GM19372 (cell line): Measurements from ENCODE around the gene USH2A.

Experiments used
- ATAC-seq: cut with Tn5 transposase; IDR thresholded peaks from one replicate; pipeline ENCODE4 v1.9.1; 2021; ENCODE audit warnings: mild to moderate bottlenecking, low read depth, moderate library complexity; ENCODE audit not compliant: unreplicated experiment

Gene USH2A

DNA sequence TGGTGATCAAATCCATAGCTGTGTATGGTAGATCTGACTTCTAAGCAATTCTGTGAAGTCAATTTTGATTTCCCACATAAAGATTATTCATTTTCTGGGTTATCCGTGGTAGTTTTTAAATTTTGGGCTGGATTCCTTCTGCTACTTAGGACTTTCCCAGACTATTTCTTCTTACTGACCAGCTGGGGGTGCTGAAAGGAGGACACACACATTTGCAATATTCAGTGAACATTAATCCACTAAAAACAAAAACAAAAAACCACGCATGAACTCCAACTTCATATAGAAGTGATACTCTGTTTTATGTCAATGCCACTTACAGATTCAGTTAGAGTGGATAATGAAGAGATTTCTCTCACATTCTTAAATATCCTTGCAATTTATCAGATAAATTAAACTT is 750.8 kb downstream of the USH2A start:
- no peak for ATAC-seq

DNA sequence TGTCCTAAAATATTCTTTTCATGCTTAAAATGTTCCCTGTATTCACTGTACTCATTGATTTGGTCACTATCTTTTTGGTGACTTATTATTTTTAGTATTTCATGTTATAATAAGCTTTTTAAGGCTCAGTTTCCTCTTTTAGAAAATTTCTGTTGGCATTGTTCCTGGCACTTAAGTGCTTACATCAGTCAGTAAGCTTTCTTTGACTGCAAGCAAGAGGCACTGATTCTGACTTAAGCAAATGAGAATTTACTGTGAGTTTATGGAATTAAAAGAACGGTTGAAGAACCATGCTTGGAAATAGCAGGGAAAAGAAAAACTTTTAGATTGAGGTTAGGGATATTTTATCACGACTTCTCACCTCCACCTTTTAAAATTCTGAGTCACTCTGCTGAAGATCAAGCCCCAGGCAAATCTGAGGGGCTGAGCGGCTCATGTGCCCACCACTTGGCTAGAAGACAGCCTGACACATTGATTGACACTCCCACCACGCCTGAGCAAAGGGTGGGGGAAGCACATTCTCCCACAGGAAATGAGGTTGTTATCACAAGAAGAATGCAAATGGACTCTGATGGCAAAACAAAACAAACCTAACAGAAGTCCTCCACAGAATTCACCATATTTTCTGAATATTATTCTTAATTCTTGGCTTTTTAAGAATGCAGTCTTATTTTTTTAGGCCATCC is 753.3 kb downstream of the USH2A start:
- no peak for ATAC-seq

DNA sequence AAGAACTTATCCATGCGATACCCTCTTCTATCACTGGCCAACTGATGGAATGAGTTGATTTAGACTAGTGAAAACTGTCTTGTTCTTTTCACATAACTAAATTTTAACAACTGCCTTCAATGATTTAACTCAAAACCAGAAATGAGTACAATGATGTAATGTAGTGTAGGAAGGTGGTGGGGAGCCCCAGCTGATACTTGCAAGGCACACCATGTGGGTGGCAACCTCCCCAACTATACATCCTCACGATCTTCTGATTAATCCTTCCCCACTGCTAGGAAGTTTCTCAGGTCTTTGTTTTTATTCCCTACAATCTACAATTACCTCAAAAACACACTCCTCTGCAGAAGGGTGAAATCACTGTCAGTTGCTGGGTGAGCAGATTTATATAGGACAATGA is 755.5 kb downstream of the USH2A start:
- no peak for ATAC-seq

DNA sequence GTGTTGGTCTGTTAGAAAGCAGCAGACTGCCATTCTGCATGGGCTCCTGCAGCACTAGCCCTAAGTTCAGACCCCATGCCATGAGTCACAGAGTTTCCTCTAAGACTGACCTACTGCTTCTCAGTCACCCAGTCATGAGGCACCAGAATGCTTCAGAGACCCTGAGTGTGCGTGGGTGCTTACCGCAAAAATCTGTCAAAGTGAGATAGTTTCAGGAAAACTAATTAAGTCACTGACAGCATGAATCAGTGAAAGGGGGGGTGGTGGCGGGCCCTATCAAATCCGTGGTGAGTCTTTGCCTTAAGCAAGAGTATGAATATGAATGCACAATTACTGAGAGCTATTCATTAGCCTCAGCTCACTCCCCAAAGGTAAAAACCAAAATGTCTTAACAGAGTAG is 758.0 kb downstream of the USH2A start:
- ATAC-seq: no peak

DNA sequence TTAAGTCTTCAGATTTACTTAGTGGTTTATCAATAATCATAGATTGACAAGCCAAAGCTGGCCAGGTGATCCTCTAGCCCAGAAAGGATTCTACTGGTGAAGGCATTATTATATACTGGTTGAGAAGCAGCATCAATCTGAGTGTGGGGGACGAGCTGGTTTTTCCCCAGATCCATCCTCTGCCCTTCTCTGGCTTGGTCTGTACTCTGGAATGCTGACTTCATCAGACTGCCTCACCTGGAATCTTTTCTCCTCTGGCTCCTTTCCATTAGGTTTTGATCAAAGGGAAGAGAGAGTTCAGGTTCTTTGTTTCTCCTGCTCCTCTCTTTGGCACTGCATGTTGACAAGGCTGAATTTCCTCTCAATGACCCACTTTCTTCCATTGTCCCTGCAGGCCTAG is 762.2 kb downstream of the USH2A start:
- ATAC-seq: no peak

DNA sequence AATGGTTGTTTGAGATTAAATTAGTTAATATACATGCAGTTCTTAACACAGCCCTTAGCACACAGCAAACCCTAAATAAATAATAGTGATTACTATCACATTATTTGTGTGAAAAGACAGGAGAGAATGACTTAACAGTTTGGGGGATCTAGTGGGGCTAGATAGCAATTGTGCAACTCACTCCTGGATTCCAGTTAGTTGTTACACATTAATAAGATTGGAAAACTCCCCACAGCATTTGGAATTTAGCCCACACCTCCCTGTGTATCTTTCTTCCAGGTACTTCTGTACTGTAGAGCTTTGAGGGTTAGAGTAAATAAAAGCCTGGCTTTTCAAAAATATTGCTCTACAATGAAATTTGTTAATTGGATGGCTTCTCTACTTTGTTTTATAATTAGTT is 763.0 kb downstream of the USH2A start:
- ATAC-seq: no peak

DNA sequence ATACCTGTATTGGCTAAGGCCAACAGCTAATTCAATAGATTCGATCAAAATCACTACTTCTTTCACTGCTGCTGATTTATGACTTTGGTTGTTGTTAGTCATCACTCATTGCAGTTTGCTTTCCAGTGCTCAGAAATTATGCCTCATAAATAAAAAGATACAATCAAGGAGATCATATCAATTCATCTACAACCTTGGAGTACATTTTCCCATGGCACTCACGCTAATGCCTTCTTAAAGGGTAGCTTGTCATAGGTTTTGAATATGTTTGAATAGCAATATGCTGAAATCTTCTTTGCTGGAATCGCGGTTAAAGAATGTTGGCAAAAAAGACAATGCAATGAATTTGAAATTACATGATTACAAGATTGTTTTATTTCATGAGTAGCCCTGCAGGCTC is 766.2 kb downstream of the USH2A start:
- ATAC-seq: no peak

DNA sequence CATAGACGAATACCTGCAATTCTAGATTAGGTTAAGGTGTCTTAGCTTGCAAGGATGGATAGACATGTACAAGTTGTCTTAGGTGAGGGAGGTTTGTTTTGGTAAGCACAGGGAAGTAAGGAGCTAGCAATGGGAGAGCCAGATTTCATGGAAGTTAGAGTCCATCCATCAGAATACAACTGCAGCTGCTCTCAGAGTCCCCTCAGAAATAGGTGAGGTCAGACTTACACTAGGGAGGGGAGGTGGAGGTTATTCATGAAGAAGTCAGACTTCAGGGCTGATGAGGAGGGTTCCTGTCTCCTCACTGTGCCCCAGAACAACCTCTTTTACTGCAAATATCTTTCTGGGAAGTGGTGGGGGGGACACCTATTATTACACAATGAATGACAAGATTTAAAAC is 770.9 kb downstream of the USH2A start:
- ATAC-seq: no peak

DNA sequence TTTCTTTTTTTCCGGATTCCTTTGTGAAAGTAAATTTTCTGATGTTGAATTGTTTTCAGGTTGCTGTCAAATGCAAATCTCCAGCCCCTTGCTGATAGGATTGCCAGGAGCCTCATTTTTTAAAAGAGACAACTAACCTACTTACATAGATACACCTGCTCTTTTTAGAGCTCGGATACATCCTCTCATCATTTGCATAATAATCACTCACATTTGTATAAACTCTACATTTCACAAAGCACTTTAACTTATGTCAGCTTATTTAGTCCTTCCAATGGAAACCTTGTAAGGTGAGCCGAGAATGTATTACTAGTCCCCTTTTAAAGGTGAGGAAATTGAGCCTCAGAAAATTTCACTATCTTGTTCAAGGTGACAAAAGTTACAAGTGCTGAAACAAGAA is 771.4 kb downstream of the USH2A start:
- ATAC-seq: no peak

DNA sequence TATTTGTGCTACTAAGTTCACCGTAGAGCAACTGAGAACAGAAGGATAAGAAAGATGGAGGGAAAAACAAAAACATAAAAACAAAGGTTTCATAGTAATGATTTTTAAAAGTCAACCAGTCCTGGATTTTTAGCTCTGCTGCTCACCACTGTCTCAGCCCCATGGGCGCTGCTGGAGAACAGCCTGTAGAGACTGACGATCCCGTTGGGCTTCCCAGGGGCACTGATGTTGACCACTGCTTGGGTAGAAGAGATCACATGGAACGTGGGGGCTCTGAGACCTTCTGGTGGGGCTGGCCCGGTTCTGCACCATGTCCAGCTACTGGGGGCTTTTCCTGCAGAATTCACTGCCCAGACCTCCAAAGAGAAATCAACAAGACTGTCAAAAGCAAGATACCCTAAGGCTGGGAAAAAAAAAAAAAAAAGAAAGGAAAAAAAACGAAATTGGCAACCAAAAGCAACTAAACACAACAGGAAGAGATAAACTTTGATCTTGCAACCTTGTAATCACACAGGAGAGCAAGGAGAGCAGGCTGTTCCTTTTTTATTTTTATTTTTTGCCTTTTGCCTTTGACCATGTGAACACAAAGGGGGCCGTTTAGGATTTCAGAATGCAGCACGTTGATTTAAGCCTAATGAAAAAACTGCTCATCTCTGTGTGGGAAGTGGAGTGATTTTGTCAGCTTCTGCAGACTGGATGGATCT is 772.6 kb downstream of the USH2A start:
- ATAC-seq: no peak

DNA sequence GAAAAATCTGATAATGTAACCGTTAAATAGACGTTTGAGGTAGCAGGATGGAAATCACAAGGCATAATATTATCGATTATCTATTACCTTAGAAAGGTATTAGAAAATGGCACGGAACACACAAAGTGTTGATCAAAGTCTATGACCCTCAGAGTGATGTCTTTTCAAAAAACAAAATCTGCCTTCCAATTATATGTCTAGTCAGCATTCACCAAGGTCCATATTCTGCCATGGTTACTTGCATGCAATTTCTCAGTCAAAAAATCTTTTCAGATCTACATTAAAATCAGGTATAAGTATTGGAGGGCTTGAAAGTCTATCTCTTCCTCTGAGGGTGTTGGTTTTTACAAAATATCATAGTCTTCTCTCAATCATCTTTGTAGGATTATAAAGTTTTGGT is 774.3 kb downstream of the USH2A start:
- no peak for ATAC-seq

DNA sequence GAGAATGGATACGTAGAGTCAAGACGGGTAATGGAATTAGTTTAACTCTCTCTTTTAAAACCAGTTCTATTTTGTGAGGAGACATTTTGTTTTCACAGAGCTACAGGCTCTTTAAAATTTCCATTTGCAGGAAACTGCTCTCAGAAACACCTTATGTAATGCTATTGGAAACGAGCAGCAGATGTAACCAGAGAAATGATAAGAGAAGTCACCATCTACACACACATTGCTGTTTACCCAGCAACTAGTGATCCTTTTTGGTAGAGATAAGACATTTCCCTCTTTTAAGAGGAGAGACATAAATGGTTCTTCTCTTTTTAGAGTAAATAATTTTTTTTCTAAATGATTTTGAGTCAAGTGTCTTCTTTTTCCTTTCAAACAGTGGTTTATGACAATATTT is 775.5 kb downstream of the USH2A start:
- no peak for ATAC-seq

DNA sequence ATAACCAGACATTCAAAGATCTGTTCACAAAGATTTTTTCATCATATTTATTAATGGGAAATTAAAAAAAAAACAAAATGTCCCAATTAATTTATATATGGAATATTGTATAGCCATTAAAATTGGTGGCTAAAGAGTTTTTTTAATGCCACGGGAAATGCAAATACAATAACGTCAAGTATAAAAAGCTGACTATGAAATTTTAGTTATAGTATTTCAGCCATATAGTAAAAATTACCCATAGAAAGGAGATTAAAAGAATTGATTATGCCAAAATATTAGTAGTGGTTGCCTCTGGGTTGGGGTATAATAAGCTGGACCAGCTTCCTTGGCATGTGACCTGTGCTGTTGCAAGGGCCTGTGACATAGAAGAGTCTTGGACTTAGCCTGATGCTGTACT is 777.4 kb downstream of the USH2A start:
- no peak for ATAC-seq

DNA sequence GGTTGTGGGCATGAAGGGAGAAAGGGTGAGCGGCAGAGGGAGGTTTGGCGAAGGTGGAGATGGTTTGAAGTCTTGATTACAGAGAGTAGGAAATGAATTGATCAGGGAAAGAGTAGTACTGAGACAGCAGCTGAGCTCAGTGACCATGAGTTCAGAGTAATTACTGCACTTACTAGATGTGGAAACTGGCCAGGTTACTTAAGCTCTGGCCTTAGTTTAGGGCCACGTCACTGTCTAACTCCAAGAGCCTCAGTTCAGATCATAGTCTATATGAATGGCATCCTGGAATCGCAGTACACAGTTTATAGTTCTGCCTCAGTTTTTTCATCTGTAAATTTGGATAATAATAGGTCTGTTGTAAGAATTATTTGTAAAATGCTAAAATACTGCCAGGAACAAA is 778.1 kb downstream of the USH2A start:
- no peak for ATAC-seq

DNA sequence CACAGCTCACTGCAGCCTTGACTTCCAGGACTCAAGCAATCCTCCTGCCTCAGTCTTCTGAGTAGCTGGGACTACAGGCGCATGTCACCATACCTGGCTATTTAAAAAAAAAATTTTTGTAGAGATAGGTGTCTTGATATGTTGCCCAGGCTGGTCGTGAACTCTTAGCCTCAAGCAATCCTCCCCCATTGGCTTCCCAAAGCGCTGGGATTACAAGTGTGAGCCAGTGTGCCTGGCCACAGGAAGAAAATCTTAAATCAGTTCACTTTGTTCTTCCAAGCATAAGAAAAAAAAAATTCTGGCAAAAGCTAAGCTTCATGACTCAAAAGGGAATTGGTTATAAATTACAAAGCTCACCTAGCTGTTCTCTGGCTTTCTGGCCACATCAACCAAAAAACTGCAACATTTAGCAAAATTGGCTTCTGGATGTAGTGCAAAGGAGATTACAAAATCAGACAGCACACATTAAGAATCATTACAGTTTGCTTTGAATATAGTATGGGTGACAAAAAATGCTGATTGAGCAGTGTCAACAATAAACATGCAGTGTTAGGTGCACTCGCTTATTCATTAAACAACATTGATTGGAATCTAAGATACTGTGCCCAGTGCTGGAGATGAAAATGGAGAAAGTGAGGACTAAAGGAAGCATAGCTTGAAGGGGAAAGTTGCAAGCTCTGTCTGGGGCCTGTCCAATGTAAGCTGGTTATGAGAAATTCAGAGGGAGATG is 779.5 kb downstream of the USH2A start:
- ATAC-seq: no peak

DNA sequence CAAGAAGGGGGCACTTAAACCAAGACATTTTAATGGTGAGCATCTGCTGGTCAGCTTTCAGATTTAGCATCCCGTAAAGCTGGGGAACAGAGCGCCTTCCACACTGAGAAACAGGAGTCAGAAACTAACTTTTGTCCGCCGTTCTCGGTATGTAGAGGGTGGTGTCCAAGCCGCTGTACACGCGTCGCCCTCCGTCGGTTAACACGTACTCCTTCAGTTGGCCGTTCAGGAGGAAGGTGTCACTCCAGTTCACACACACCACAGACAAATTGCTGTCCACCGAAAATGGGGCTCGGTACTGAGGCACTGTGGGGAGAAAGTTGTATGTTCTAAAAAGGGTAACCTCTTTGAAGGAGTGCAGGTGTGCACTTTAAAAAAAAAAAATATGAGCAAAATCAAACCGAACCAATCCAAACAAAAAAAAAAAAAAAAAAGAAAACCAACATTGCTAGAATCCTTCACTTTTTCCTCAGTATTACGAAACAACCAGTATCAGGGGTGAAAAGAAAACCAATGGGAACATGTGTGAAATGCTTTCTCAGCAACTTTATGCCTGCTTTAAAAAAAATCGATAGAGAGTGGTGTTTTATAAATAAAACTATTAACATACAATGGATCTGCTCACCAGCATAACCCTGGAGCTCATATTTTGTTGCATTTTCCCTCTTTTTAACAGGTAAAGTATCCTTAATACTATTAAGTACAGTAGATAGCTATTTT is 782.7 kb downstream of the USH2A start:
- ATAC-seq: no peak

DNA sequence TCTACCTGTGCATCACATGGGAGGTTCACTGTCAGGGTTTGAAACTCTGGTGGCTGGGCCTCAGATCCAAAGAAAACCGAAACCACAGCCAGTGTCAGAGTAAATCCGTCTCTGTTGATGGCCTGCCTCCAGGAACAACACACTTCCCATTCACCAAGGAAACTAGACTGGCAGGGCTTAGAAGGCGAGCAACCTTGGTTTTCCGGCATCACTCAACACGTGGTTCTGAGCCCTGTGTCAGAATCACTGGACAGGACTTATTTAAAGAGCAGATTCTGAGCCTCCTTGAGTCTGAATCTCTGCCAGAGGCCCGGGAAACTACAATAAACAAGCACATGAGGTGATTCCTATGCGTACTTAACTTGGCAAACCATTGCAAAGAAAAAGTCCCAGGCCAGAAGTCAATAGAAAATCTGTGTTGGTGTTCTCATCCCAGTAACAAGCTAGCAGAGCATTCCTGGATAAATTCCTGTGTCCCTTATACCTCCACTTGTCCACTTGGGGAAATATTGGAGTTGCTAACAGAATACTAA is 786.1 kb downstream of the USH2A start:
- no peak for ATAC-seq

DNA sequence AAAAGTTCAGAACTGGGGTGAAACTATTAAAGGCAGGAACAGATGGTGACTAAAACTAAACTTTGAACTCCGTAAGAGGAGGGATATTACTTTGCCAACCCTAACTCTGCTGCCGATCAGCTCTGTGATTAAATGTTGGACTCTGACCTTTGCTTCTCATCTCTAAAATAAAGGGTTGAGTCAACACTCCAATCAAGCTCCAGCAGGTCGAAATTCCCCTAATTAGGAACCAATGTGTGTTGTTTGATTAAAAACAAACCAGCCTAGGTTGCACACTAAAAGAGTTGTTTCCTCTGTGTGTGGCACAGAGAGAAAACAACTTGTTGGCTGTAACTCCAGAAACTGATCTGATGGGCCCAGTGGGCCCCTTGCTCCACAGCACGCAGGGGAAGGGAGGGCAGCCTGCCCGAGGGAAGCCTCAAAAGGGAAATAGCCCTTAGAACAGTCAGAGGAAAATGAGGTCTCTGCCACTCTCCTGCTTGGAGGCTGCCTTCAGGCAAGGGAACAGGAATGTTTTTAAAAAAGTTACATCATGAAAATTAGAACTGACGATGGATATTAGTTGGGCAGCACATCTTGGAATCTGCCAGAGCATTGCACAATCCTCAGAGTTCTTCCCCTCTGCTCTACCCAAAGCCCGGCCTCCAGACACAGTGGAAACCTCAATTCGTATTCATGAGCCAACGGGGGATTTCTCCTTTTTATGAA is 786.8 kb downstream of the USH2A start:
- ATAC-seq: no peak

DNA sequence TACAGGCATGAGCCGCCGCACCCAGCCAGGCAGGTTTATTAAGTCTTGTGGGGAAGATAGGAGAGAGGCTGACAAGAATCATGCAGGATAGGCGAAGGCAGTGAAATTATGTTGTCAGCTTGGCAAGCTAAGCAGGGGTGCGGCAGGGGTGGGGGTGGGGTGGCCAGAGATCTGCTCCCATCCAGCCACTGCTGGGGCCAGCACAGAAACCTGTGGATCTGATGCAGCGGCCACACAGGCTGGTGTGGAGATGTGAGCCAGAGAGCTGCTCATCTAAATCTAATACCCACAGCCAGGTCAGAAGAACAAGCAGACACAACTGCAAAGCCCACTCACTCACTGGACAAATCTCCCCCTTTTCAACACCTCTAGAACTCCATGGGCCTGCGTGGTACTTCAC is 787.4 kb downstream of the USH2A start:
- no peak for ATAC-seq

DNA sequence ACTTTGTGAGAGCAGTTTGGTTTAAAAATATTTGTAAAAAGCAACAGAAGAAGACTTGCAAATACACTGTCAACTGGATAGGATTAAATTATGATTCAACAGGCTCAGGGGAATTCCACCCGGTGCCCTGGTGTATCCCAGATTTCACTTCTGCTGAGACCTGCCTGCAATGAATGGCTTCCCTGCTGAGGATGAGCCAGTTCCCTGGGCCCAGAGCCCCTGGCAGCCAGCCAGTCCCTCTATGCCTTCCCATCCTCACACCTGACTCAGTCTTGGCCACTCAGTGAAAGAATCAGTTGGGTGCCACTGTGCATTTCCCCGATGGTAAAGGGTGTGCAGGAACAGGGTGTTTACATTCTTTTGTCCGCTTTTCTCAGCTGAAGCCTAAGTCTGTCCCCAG is 791.8 kb downstream of the USH2A start:
- ATAC-seq: no peak
